ENCODE data around the gene DYNAP. TPM values are rescaled to one million over a fixed set of nuclear protein-coding genes. Genes with fewer than 3 reads are reported as not detected.

Gene DYNAP
- total and polyA plus RNA-seq, 2 donors (not counting 1 experiment from before 2014, with no cell fraction given) = not detected

- peaks cover 0 to 4% (median 0%) of the 10 kb centered on the region in 4 experiments for H3K27me3 ChIP-seq (replicated peaks in 1 of 4; ENCODE audit: control extremely low read depth in 1 of 4, control insufficient read depth in 3 of 4, insufficient read depth in 4 of 4, low read length in 3 of 4)
- no peaks in the 10 kb centered on the region for H3K36me3 ChIP-seq (replicated peaks in 1 of 2; ENCODE audit: control extremely low read depth in 1 of 2, control insufficient read depth in 1 of 2, extremely low read depth in 1 of 2, insufficient read depth in 2 of 2, low read length in 1 of 2)
- Mint-ChIP-seq H3K9me3 (ENCODE audit: insufficient read depth) (no peaks in the 10 kb centered on the region), H3K4me1 (no peaks in the 10 kb centered on the region), H3K27me3 (peaks cover 13% of the 10 kb centered on the region), H3K4me3 (no peak overlapping the region), H3K27ac (no peak overlapping the region)
- ChIA-PET POLR2A (no interaction called here), CTCF (no interaction called here)
- H4K20me1 ChIP-seq (ENCODE audit: control insufficient read depth, insufficient read depth, low read length, poor library complexity, severe bottlenecking) = no peaks in the 10 kb centered on the region
- no peak overlapping the region for H3K27ac ChIP-seq (ENCODE audit: low read length in 2 of 2)
- H3K9me3 ChIP-seq (ENCODE audit: control extremely low read depth in 1 of 3, control insufficient read depth in 2 of 3, insufficient read depth in 1 of 3, low read length in 2 of 3) = no peaks in the 10 kb centered on the region
- no peak overlapping the region for H3K4me3 ChIP-seq (ENCODE audit: control extremely low read depth in 1 of 5, extremely low read depth in 1 of 5, insufficient read depth in 1 of 5, low read depth in 2 of 5, low read length in 4 of 5)
- no peak overlapping the region for H2AFZ ChIP-seq (ENCODE audit: insufficient read depth, low read depth, low read length, poor library complexity, severe bottlenecking)
- no peaks in the 10 kb centered on the region for H3K79me2 ChIP-seq (ENCODE audit: control insufficient read depth, insufficient read depth, low read length)
- no peak overlapping the region for H3K4me2 ChIP-seq (replicated peaks; ENCODE audit: low read depth, low read length, poor library complexity, severe bottlenecking)
- H3K4me1 ChIP-seq (ENCODE audit: control insufficient read depth in 2 of 2, insufficient read depth in 2 of 2, low read length in 2 of 2) = no peaks in the 10 kb centered on the region
- no CpG with 5 or more reads among the region's 1 CpG for WGBS (ENCODE audit: insufficient coverage)
- intact Hi-C loops (cut with micrococcal nuclease) = no loop called here
- TF ChIP-seq EZH2 (IDR thresholded peaks at IDR 0.05; ENCODE audit: borderline replicate concordance, insufficient read depth, low read depth, low read length, poor library complexity, severe bottlenecking) = no peak
- TF ChIP-seq, protein P1, sequence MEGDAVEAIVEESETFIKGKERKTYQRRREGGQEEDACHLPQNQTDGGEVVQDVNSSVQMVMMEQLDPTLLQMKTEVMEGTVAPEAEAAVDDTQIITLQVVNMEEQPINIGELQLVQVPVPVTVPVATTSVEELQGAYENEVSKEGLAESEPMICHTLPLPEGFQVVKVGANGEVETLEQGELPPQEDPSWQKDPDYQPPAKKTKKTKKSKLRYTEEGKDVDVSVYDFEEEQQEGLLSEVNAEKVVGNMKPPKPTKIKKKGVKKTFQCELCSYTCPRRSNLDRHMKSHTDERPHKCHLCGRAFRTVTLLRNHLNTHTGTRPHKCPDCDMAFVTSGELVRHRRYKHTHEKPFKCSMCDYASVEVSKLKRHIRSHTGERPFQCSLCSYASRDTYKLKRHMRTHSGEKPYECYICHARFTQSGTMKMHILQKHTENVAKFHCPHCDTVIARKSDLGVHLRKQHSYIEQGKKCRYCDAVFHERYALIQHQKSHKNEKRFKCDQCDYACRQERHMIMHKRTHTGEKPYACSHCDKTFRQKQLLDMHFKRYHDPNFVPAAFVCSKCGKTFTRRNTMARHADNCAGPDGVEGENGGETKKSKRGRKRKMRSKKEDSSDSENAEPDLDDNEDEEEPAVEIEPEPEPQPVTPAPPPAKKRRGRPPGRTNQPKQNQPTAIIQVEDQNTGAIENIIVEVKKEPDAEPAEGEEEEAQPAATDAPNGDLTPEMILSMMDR (IDR thresholded peaks at IDR 0.05) = no peak
- DNase-seq = no peak
- ATAC-seq (ENCODE audit: low read depth) = no peak
- H3K9ac ChIP-seq (ENCODE audit: low read length) = no peak overlapping the region
Observed at GRCh38 chr18:54584065-54584464, 7.0 kb upstream of the DYNAP start.

GRCh38 chr18:54585743-54586142 lies 5.3 kb upstream of the DYNAP start:
- ATAC-seq (ENCODE audit: low read depth) = no peak
- no peaks in the 10 kb centered on the region for H3K36me3 ChIP-seq (replicated peaks in 1 of 2; ENCODE audit: control extremely low read depth in 1 of 2, control insufficient read depth in 1 of 2, extremely low read depth in 1 of 2, insufficient read depth in 2 of 2, low read length in 1 of 2)
- no peak overlapping the region for H2AFZ ChIP-seq (ENCODE audit: insufficient read depth, low read depth, low read length, poor library complexity, severe bottlenecking)
- TF ChIP-seq EZH2 (IDR thresholded peaks at IDR 0.05; ENCODE audit: borderline replicate concordance, insufficient read depth, low read depth, low read length, poor library complexity, severe bottlenecking) = no peak
- TF ChIP-seq, protein P1 (IDR thresholded peaks at IDR 0.05) = no peak
- H4K20me1 ChIP-seq (ENCODE audit: control insufficient read depth, insufficient read depth, low read length, poor library complexity, severe bottlenecking) = no peaks in the 10 kb centered on the region
- H3K4me3 Mint-ChIP-seq = no peak overlapping the region
- no peaks in the 10 kb centered on the region for H3K4me1 Mint-ChIP-seq
- no peaks in the 10 kb centered on the region for H3K9me3 ChIP-seq (ENCODE audit: control extremely low read depth in 1 of 3, control insufficient read depth in 2 of 3, insufficient read depth in 1 of 3, low read length in 2 of 3)
- no peak overlapping the region for H3K9ac ChIP-seq (ENCODE audit: low read length)
- intact Hi-C loops (cut with micrococcal nuclease) = no loop called here
- no peak overlapping the region for H3K27ac Mint-ChIP-seq
- H3K9me3 Mint-ChIP-seq (ENCODE audit: insufficient read depth) = no peaks in the 10 kb centered on the region
- no peak overlapping the region for H3K27ac ChIP-seq (ENCODE audit: low read length in 2 of 2)
- no peaks in the 10 kb centered on the region for H3K4me1 ChIP-seq (ENCODE audit: control insufficient read depth in 2 of 2, insufficient read depth in 2 of 2, low read length in 2 of 2)
- H3K79me2 ChIP-seq (ENCODE audit: control insufficient read depth, insufficient read depth, low read length) = no peaks in the 10 kb centered on the region
- no peak overlapping the region for H3K4me2 ChIP-seq (replicated peaks; ENCODE audit: low read depth, low read length, poor library complexity, severe bottlenecking)
- H3K27me3 ChIP-seq (replicated peaks in 1 of 4; ENCODE audit: control extremely low read depth in 1 of 4, control insufficient read depth in 3 of 4, insufficient read depth in 4 of 4, low read length in 3 of 4) = peaks cover 0 to 4% (median 0%) of the 10 kb centered on the region in 4 experiments
- WGBS (ENCODE audit: insufficient coverage) = 70% methylated on average over 6 of the region's 6 CpGs
- no peak for DNase-seq
- no peak overlapping the region for H3K4me3 ChIP-seq (ENCODE audit: control extremely low read depth in 1 of 5, extremely low read depth in 1 of 5, insufficient read depth in 1 of 5, low read depth in 2 of 5, low read length in 4 of 5)
- ChIA-PET POLR2A (no interaction called here), CTCF (no interaction called here)
- H3K27me3 Mint-ChIP-seq = peaks cover 13% of the 10 kb centered on the region
